ENCODE results near the gene MYO6.

The MYO6 gene

GRCh38 chr6:75766387-75766786, 17.3 kb downstream of the MYO6 start:
- no peak for DNase-seq (ENCODE audit: low read depth)

- DNase-seq (ENCODE audit: low read depth) = no peak
Observed at GRCh38 chr6:75770844-75771243, 21.8 kb downstream of the MYO6 start.

GRCh38 chr6:75775219-75775618, 26.2 kb downstream of the MYO6 start:
- no peak for DNase-seq (ENCODE audit: low read depth)

GRCh38 chr6:75776461-75776860, 27.4 kb downstream of the MYO6 start:
- no peak for DNase-seq (ENCODE audit: low read depth)

GRCh38 chr6:75778757-75779156, 29.7 kb downstream of the MYO6 start:
- DNase-seq (ENCODE audit: low read depth) = no peak

GRCh38 chr6:75786152-75786551, 37.1 kb downstream of the MYO6 start:
- no peak for DNase-seq (ENCODE audit: low read depth)

GRCh38 chr6:75788894-75789293, 39.9 kb downstream of the MYO6 start:
- DNase-seq (ENCODE audit: low read depth) = no peak

GRCh38 chr6:75791881-75792280, 42.8 kb downstream of the MYO6 start:
- no peak for DNase-seq (ENCODE audit: low read depth)

GRCh38 chr6:75794351-75794846, 45.4 kb downstream of the MYO6 start:
- no peak for DNase-seq (ENCODE audit: low read depth)

GRCh38 chr6:75794954-75795739, 46.1 kb downstream of the MYO6 start:
- no peak for DNase-seq (ENCODE audit: low read depth)

- no peak for DNase-seq (ENCODE audit: low read depth)
Observed at GRCh38 chr6:75796723-75797122, 47.7 kb downstream of the MYO6 start.

GRCh38 chr6:75800133-75800532, 51.1 kb downstream of the MYO6 start:
- no peak for DNase-seq (ENCODE audit: low read depth)

GRCh38 chr6:75800708-75801505, 51.9 kb downstream of the MYO6 start:
- DNase-seq (ENCODE audit: low read depth) = no peak

GRCh38 chr6:75802366-75802765, 53.3 kb downstream of the MYO6 start:
- no peak for DNase-seq (ENCODE audit: low read depth)

GRCh38 chr6:75808507-75808906, 59.5 kb downstream of the MYO6 start:
- DNase-seq (ENCODE audit: low read depth) = no peak

- no peak for DNase-seq (ENCODE audit: low read depth)
Observed at GRCh38 chr6:75812560-75812959, 63.5 kb downstream of the MYO6 start.

GRCh38 chr6:75813476-75814250, 64.6 kb downstream of the MYO6 start:
- no peak for DNase-seq (ENCODE audit: low read depth)

- no peak for DNase-seq (ENCODE audit: low read depth)
Observed at GRCh38 chr6:75815756-75816155, 66.7 kb downstream of the MYO6 start.

GRCh38 chr6:75818098-75818855, 69.2 kb downstream of the MYO6 start:
- DNase-seq (ENCODE audit: low read depth) = no peak

- no peak for DNase-seq (ENCODE audit: low read depth)
Observed at GRCh38 chr6:75819776-75820487, 70.9 kb downstream of the MYO6 start.

GRCh38 chr6:75824160-75824559, 75.1 kb downstream of the MYO6 start:
- no peak for DNase-seq (ENCODE audit: low read depth)
